MCF 10A (cell line): ENCODE measurements around the gene ASPRV1. TPM values are rescaled to one million over a fixed set of nuclear protein-coding genes. Genes with fewer than 3 reads are reported as not detected.

ENCODE experiments used
- BruUV-seq: library from RNA; stranded (reverse); fragments of 400-500 nt; replicated peaks from 2 replicates; lab custom pipeline; 2021; lab: Mats Ljungman, UMichigan
- CTCF ChIA-PET: fragments of 300-600 bp; sonication (Branson Sonifier 250); formaldehyde crosslinking; extraction: SDS; loops from one replicate; lab custom pipeline; 2021; ENCODE audit warnings: antibody characterized with exemption, inconsistent platforms; lab: Yijun Ruan, JAX
- POLR2A ChIA-PET: fragments of 300-600, 350-650 bp; sonication (Branson Sonifier 250); formaldehyde crosslinking; extraction: SDS; loops from one replicate; lab custom pipeline; 2020; ENCODE audit warnings: antibody characterized with exemption, inconsistent platforms; lab: Yijun Ruan, JAX
- DNase-seq: peaks from one replicate; pipeline ENCODE4 v3.0.0-alpha.2; 2018; ENCODE audit not compliant: unreplicated experiment
- H3K27ac Mint-ChIP-seq: one replicate; pipeline ENCODE4 v1.8.0; 2022; ENCODE audit warnings: mild to moderate bottlenecking, low read depth, mixed read lengths; ENCODE audit not compliant: unreplicated experiment
- H3K27me3 Mint-ChIP-seq: one replicate; pipeline ENCODE4 v1.8.0; 2022; ENCODE audit warnings: mixed read lengths; ENCODE audit not compliant: insufficient read depth, unreplicated experiment
- H3K36me3 Mint-ChIP-seq: one replicate; pipeline ENCODE4 v1.8.0; 2022; ENCODE audit warnings: mild to moderate bottlenecking, moderate library complexity, mixed read lengths; ENCODE audit not compliant: insufficient read depth, unreplicated experiment
- H3K4me1 Mint-ChIP-seq: one replicate; pipeline ENCODE4 v1.8.0; 2022; ENCODE audit warnings: mixed read lengths; ENCODE audit not compliant: insufficient read depth, unreplicated experiment
- H3K4me3 Mint-ChIP-seq: one replicate; pipeline ENCODE4 v1.8.0; 2022; ENCODE audit warnings: mild to moderate bottlenecking, moderate library complexity, mixed read lengths; ENCODE audit not compliant: unreplicated experiment
- H3K9me3 Mint-ChIP-seq: one replicate; pipeline ENCODE4 v1.8.0; 2022; ENCODE audit warnings: mixed read lengths; ENCODE audit not compliant: unreplicated experiment
- intact Hi-C: fragments of 100-400 bp; cut with micrococcal nuclease; formaldehyde crosslinking; loops from 2 replicates; pipeline ENCODE4 v1.14.1; 2022
- total RNA-seq: library from RNA; stranded (reverse); gene quantifications from 2 replicates; pipeline ENCODE4 v1.2.3, GENCODE V29; 2022
- TF ChIP-seq, protein P1 (sequence below): fragments of 200-600 bp; IDR thresholded peaks from one replicate; pipeline ENCODE4 v1.8.0; 2022; ENCODE audit warnings: antibody characterized with exemption, mild to moderate bottlenecking; ENCODE audit not compliant: unreplicated experiment

Gene ASPRV1
- total RNA-seq, 1 experiment from 2014 or later, result 0.23 TPM

DNA sequence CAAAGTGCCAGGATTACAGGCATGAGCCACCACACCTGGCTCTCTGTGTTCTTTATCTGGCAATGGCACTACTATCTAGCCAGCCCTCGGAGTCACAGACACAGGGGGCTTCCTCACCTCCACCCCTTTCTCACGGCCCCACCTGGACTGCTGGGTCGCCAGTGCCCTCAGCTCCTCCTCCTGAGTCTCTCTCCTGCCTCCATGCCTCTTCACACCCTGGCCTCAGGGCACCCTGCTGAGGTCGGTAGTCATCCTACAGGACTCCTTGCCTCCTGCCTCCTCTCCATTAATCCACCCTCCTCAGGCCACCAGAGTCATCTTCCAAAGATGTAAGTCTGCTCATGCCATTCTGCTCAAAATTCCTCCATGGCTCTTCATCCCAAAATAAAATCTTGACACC lies 8.6 kb upstream of the ASPRV1 start:
- ChIA-PET CTCF (no interaction called here), POLR2A (no interaction called here)
- Mint-ChIP-seq H3K27me3 (no peaks in the 10 kb centered on the region), H3K27ac (no peak overlapping the region), H3K36me3 (no peaks in the 10 kb centered on the region), H3K4me1 (peaks cover 6% of the 10 kb centered on the region), H3K9me3 (no peaks in the 10 kb centered on the region), H3K4me3 (no peak overlapping the region)
- BruUV-seq, result no TSS peak
- intact Hi-C loops, result no loop called here
- TF ChIP-seq, protein P1, sequence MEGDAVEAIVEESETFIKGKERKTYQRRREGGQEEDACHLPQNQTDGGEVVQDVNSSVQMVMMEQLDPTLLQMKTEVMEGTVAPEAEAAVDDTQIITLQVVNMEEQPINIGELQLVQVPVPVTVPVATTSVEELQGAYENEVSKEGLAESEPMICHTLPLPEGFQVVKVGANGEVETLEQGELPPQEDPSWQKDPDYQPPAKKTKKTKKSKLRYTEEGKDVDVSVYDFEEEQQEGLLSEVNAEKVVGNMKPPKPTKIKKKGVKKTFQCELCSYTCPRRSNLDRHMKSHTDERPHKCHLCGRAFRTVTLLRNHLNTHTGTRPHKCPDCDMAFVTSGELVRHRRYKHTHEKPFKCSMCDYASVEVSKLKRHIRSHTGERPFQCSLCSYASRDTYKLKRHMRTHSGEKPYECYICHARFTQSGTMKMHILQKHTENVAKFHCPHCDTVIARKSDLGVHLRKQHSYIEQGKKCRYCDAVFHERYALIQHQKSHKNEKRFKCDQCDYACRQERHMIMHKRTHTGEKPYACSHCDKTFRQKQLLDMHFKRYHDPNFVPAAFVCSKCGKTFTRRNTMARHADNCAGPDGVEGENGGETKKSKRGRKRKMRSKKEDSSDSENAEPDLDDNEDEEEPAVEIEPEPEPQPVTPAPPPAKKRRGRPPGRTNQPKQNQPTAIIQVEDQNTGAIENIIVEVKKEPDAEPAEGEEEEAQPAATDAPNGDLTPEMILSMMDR, result no peak
- no peak for DNase-seq

- no TSS peak for BruUV-seq
- CTCF ChIA-PET, result no interaction called here
- POLR2A ChIA-PET, result no interaction called here
These were observed 7.9 kb upstream of the ASPRV1 start for GRCh38 chr2:69969126-69969983.

DNA sequence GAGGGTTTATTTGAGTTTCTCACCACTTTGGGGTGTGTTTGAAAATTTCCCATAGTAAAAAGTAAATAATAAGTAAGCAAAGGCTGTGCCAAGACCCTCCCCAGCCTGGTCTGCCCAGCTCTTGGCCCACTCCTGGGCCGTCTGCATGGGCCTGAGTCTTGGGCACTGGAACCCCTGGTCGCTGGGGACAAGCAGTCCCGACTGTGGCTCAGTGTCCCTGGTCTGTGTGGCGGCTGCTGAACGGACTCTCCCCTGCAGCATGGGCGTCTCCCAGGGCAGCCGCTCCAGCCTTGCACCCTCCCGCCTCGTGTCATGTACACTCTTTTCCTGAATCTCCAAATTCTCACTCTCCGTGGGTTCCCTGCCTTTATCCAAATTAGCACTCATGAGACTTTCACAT lies 7.2 kb upstream of the ASPRV1 start:
- no peak for DNase-seq
- H3K36me3 Mint-ChIP-seq, result no peaks in the 10 kb centered on the region
- no peaks in the 10 kb centered on the region for H3K27me3 Mint-ChIP-seq
- no TSS peak for BruUV-seq
- no peak overlapping the region for H3K27ac Mint-ChIP-seq
- H3K9me3 Mint-ChIP-seq, result no peaks in the 10 kb centered on the region
- ChIA-PET CTCF (no interaction called here), POLR2A (no interaction called here)
- H3K4me1 Mint-ChIP-seq, result peaks cover 6% of the 10 kb centered on the region
- TF ChIP-seq, protein P1, result no peak
- intact Hi-C loops, result no loop called here
- H3K4me3 Mint-ChIP-seq, result no peak overlapping the region

More at GRCh38 chr2:69969126-69969983, 7.9 kb upstream of the ASPRV1 start:
- no peaks in the 10 kb centered on the region for H3K36me3 Mint-ChIP-seq
- H3K27me3 Mint-ChIP-seq, result no peaks in the 10 kb centered on the region
- H3K9me3 Mint-ChIP-seq, result no peaks in the 10 kb centered on the region
- H3K4me1 Mint-ChIP-seq, result peaks cover 6% of the 10 kb centered on the region
- no peak overlapping the region for H3K4me3 Mint-ChIP-seq
- TF ChIP-seq, protein P1, result no peak
- no peak for DNase-seq
- intact Hi-C loops, result no loop called here
- no peak overlapping the region for H3K27ac Mint-ChIP-seq

DNA sequence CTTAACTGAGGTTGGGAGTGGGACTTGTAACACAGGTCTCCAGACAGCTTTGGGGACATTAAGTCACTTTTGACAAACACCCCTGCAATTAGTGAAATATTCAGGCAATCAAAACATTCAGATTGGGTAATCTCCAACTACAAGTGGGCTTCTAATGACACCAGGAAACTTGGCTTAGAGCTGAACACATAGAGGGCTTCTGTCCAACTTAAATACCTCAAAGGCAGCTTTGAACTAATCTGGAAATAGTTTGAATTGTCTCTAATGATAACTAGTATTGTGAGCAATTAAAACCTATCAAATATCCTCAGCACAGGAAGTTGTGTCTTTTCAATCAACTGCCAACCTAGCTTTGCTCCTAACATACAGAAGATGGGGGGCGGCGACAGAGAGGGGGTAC lies 5.1 kb upstream of the ASPRV1 start:
- Mint-ChIP-seq H3K27me3 (no peaks in the 10 kb centered on the region), H3K4me3 (no peak overlapping the region), H3K27ac (no peak overlapping the region), H3K4me1 (peaks cover 6% of the 10 kb centered on the region), H3K9me3 (no peaks in the 10 kb centered on the region), H3K36me3 (no peaks in the 10 kb centered on the region)
- no TSS peak for BruUV-seq
- ChIA-PET CTCF (no interaction called here), POLR2A (no interaction called here)
- no peak for DNase-seq
- intact Hi-C loops, result no loop called here
- TF ChIP-seq, protein P1, result no peak
